Glutamatergic neuron (in vitro differentiated cells): Measurements from ENCODE around the gene RAB5B. TPM values are rescaled to one million over a fixed set of nuclear protein-coding genes. Genes with fewer than 3 reads are reported as not detected.

Source experiments
- DNase-seq: peaks from one replicate; pipeline ENCODE4 v3.0.0; 2022
- H3K27ac Mint-ChIP-seq: one replicate; pipeline ENCODE4 v1.8.0; 2020; ENCODE audit warnings: mild to moderate bottlenecking, mixed read lengths, inconsistent platforms; ENCODE audit not compliant: unreplicated experiment
- H3K27me3 Mint-ChIP-seq: one replicate; pipeline ENCODE4 v1.8.0; 2020; ENCODE audit warnings: mild to moderate bottlenecking, moderate library complexity, mixed read lengths, inconsistent platforms; ENCODE audit not compliant: unreplicated experiment
- H3K36me3 Mint-ChIP-seq: one replicate; pipeline ENCODE4 v1.8.0; 2020; ENCODE audit warnings: mild to moderate bottlenecking, mixed read lengths, inconsistent platforms; ENCODE audit not compliant: unreplicated experiment
- H3K4me1 Mint-ChIP-seq: one replicate; pipeline ENCODE4 v1.8.0; 2020; ENCODE audit warnings: mild to moderate bottlenecking, low read depth, mixed read lengths, inconsistent platforms; ENCODE audit not compliant: unreplicated experiment
- H3K4me3 Mint-ChIP-seq: one replicate; pipeline ENCODE4 v1.8.0; 2020; ENCODE audit warnings: mild to moderate bottlenecking, mixed read lengths, inconsistent platforms; ENCODE audit not compliant: unreplicated experiment
- H3K9me3 Mint-ChIP-seq: one replicate; pipeline ENCODE4 v1.8.0; 2020; ENCODE audit warnings: mild to moderate bottlenecking, moderate library complexity, mixed read lengths, inconsistent platforms; ENCODE audit not compliant: unreplicated experiment
- CTCF ChIP-seq: fragments of 200-600 bp; sonication (generic); IDR thresholded peaks from one replicate; pipeline ENCODE4 v1.5.0; 2021; ENCODE audit not compliant: partially characterized antibody, unreplicated experiment
- total RNA-seq: library from RNA; stranded (reverse); fragmentation: NEBNext Ultra II Directional; extraction: Animal tissue kit (Norgen Biotek cat#: 25700); gene quantifications from one replicate; pipeline ENCODE4 v1.2.1, GENCODE V29; 2021; ENCODE audit not compliant: unreplicated experiment

The RAB5B gene
- total RNA-seq, 1 donor from 2014 or later = 170 TPM

- peak; percentile 55 for DNase-seq
- Mint-ChIP-seq H3K27ac (no peak overlapping the region), H3K9me3 (peaks cover 2% of the 10 kb centered on the region), H3K4me3 (peak overlapping the region; percentile 27), H3K36me3 (no peaks in the 10 kb centered on the region), H3K27me3 (peaks cover 3% of the 10 kb centered on the region), H3K4me1 (peaks cover 9% of the 10 kb centered on the region)
- TF ChIP-seq CTCF = peak; percentile 74
These were observed 55.9 kb downstream of the RAB5B start for GRCh38 chr12:56029666-56030293.

GRCh38 chr12:56031987-56032386 lies 58.1 kb downstream of the RAB5B start:
- Mint-ChIP-seq H3K27ac (no peak overlapping the region), H3K4me3 (no peak overlapping the region), H3K4me1 (peaks cover 9% of the 10 kb centered on the region), H3K36me3 (peaks cover 4% of the 10 kb centered on the region), H3K27me3 (peaks cover 3% of the 10 kb centered on the region), H3K9me3 (peaks cover 2% of the 10 kb centered on the region)
- no peak for TF ChIP-seq CTCF
- DNase-seq = no peak

- TF ChIP-seq CTCF = no peak
- no peak overlapping the region for H3K4me3 Mint-ChIP-seq
- no peak for DNase-seq
- H3K27ac Mint-ChIP-seq = no peak overlapping the region
- H3K36me3 Mint-ChIP-seq = peaks cover 4% of the 10 kb centered on the region
- H3K27me3 Mint-ChIP-seq = no peaks in the 10 kb centered on the region
- peaks cover 2% of the 10 kb centered on the region for H3K9me3 Mint-ChIP-seq
- H3K4me1 Mint-ChIP-seq = no peaks in the 10 kb centered on the region
These were observed 60.9 kb downstream of the RAB5B start for GRCh38 chr12:56034586-56035332.

- Mint-ChIP-seq H3K9me3 (peaks cover 7% of the 10 kb centered on the region), H3K36me3 (peaks cover 4% of the 10 kb centered on the region), H3K4me1 (peaks cover 7% of the 10 kb centered on the region), H3K27ac (no peak overlapping the region), H3K27me3 (peaks cover 4% of the 10 kb centered on the region), H3K4me3 (no peak overlapping the region)
- TF ChIP-seq CTCF = no peak
- DNase-seq = no peak
These were observed 63.3 kb downstream of the RAB5B start for GRCh38 chr12:56037161-56037560.

GRCh38 chr12:56038022-56038655 lies 64.3 kb downstream of the RAB5B start:
- Mint-ChIP-seq H3K36me3 (peaks cover 4% of the 10 kb centered on the region), H3K4me3 (no peak overlapping the region)
- DNase-seq = no peak

More at GRCh38 chr12:56038022-56038655, 64.3 kb downstream of the RAB5B start:
- peaks cover 5% of the 10 kb centered on the region for H3K27me3 Mint-ChIP-seq
- H3K27ac Mint-ChIP-seq = no peak overlapping the region
- peaks cover 14% of the 10 kb centered on the region for H3K9me3 Mint-ChIP-seq
- H3K4me1 Mint-ChIP-seq = peaks cover 12% of the 10 kb centered on the region
- TF ChIP-seq CTCF = no peak
